IPS-18c (cell line): Measurements from ENCODE around the gene MPV17L.
A peak's percentile ranks its signal among the peaks of the same experiment; 100 is the strongest.
"Not testable (repeated sequence)": the region's sequence is repeated elsewhere in the genome, so short reads cannot be mapped to it uniquely, and the experiment has no call there.

Experiments
- H3K4me3 ChIP-seq: 2 replicates; pipeline ENCODE4 v1.7.0; 2013; ENCODE audit warnings: low read depth, mild to moderate bottlenecking, low read length, moderate library complexity; ENCODE audit not compliant: insufficient read depth
- H3K9me3 ChIP-seq: one replicate; pipeline ENCODE4 v1.6.1; 2013; ENCODE audit warnings: mild to moderate bottlenecking, low read length, moderate library complexity; ENCODE audit not compliant: control insufficient read depth, insufficient read depth

Gene MPV17L

GRCh38 chr16:15395631-15396508 lies at the start of gene MPV17L:
Gene MPV17L (plus strand): TSS chr16:15395754. CDS start chr16:15395898, 144 bp downstream.
- H3K4me3 ChIP-seq: peak within 1 kb of the TSS; percentile 56
- not testable (repeated sequence) for H3K9me3 ChIP-seq

- H3K9me3 ChIP-seq, H3K4me3 ChIP-seq: not testable (repeated sequence)
These were observed 46.8 kb upstream of the MPV17L start for GRCh38 chr16:15348721-15349120.

GRCh38 chr16:15351251-15351650 lies 44.3 kb upstream of the MPV17L start:
- H3K9me3 ChIP-seq, H3K4me3 ChIP-seq: not testable (repeated sequence)

GRCh38 chr16:15351745-15352144 lies 43.8 kb upstream of the MPV17L start:
- not testable (repeated sequence) for H3K9me3 ChIP-seq, H3K4me3 ChIP-seq

GRCh38 chr16:15352852-15353251 lies 42.7 kb upstream of the MPV17L start:
- not testable (repeated sequence) for H3K9me3 ChIP-seq, H3K4me3 ChIP-seq

GRCh38 chr16:15354846-15355245 lies 40.7 kb upstream of the MPV17L start:
- H3K4me3 ChIP-seq, H3K9me3 ChIP-seq: not testable (repeated sequence)

GRCh38 chr16:15357495-15357894 lies 38.1 kb upstream of the MPV17L start:
- not testable (repeated sequence) for H3K4me3 ChIP-seq, H3K9me3 ChIP-seq

GRCh38 chr16:15378194-15378593 lies 17.4 kb upstream of the MPV17L start, which contains the start of gene NPIPA5:
Gene NPIPA5 (minus strand): TSS chr16:15378294. CDS start chr16:15378294, 0 bp downstream.
- not testable (repeated sequence) for H3K4me3 ChIP-seq

GRCh38 chr16:15382810-15383209 lies 12.7 kb upstream of the MPV17L start:
- not testable (repeated sequence) for H3K4me3 ChIP-seq

More at GRCh38 chr16:15378194-15378593, 17.4 kb upstream of the MPV17L start, which contains the start of gene NPIPA5:
- H3K9me3 ChIP-seq: not testable (repeated sequence)

GRCh38 chr16:15388060-15388459 lies 7.5 kb upstream of the MPV17L start:
- not testable (repeated sequence) for H3K4me3 ChIP-seq, H3K9me3 ChIP-seq

More at GRCh38 chr16:15382810-15383209, 12.7 kb upstream of the MPV17L start:
- not testable (repeated sequence) for H3K9me3 ChIP-seq

GRCh38 chr16:15389916-15390315 lies 5.6 kb upstream of the MPV17L start:
- H3K9me3 ChIP-seq, H3K4me3 ChIP-seq: not testable (repeated sequence)

- not testable (repeated sequence) for H3K9me3 ChIP-seq, H3K4me3 ChIP-seq
These were observed 2.5 kb upstream of the MPV17L start for GRCh38 chr16:15393025-15393424.

- H3K4me3 ChIP-seq: peak overlapping the region; percentile 56; the same call in 1 of the 2 replicates
- H3K9me3 ChIP-seq: not testable (repeated sequence)
These were observed 915 bp downstream of the MPV17L start for GRCh38 chr16:15396509-15396829.

- no peaks in the 10 kb centered on the region for H3K9me3 ChIP-seq
- no peak overlapping the region for H3K4me3 ChIP-seq
These were observed 1.5 kb downstream of the MPV17L start for GRCh38 chr16:15396948-15397594.

GRCh38 chr16:15398618-15399316 lies 3.2 kb downstream of the MPV17L start:
- H3K4me3 ChIP-seq: no peak overlapping the region
- H3K9me3 ChIP-seq: no peaks in the 10 kb centered on the region

- Histone ChIP-seq H3K9me3 (no peaks in the 10 kb centered on the region), H3K4me3 (no peak overlapping the region)
These were observed 3.8 kb downstream of the MPV17L start for GRCh38 chr16:15399317-15399716.

GRCh38 chr16:15400314-15400713 lies 4.8 kb downstream of the MPV17L start:
- H3K4me3 ChIP-seq, H3K9me3 ChIP-seq: not testable (repeated sequence)

GRCh38 chr16:15401972-15402371 lies 6.4 kb downstream of the MPV17L start:
- Histone ChIP-seq H3K4me3 (no peak overlapping the region), H3K9me3 (no peaks in the 10 kb centered on the region)
